Measurements from ENCODE around the gene MPP4.

MPP4 gene

GRCh38 chr2:201733544-201733943, 35.1 kb upstream of the MPP4 start:
- Histone ChIP-seq H2AFZ (ENCODE audit: low read depth, low read length) (no peak overlapping the region), H3K27ac (ENCODE audit: low read length) (no peak overlapping the region), H3K36me3 (replicated peaks; ENCODE audit: low read depth, low read length) (peaks cover 10% of the 10 kb centered on the region), H4K20me1 (ENCODE audit: insufficient read depth, low read length) (no peaks in the 10 kb centered on the region), H3K79me2 (ENCODE audit: low read length) (no peaks in the 10 kb centered on the region), H3K4me1 (ENCODE audit: low read length) (no peaks in the 10 kb centered on the region), H3K4me3 (ENCODE audit: low read length) (no peak overlapping the region), H3K4me2 (ENCODE audit: low read length) (no peak overlapping the region), H3K9me3 (ENCODE audit: insufficient read depth, low read length) (no peaks in the 10 kb centered on the region), H3K27me3 (ENCODE audit: low read depth, low read length) (no peaks in the 10 kb centered on the region), H3K9ac (ENCODE audit: low read length) (no peak overlapping the region)
- TF ChIP-seq CTCF (IDR thresholded peaks at IDR 0.05; ENCODE audit: low read depth, low read length) (no peak), EZH2phosphoT487 (IDR thresholded peaks at IDR 0.05; ENCODE audit: low read depth) (no peak)

GRCh38 chr2:201730651-201731285, 32.3 kb upstream of the MPP4 start:
- Histone ChIP-seq H3K9me3 (ENCODE audit: insufficient read depth, low read length) (no peaks in the 10 kb centered on the region), H3K9ac (ENCODE audit: low read length) (no peak overlapping the region), H2AFZ (ENCODE audit: low read depth, low read length) (no peak overlapping the region), H3K36me3 (replicated peaks; ENCODE audit: low read depth, low read length) (no peaks in the 10 kb centered on the region), H3K4me2 (ENCODE audit: low read length) (no peak overlapping the region), H3K79me2 (ENCODE audit: low read length) (no peaks in the 10 kb centered on the region), H3K4me3 (ENCODE audit: low read length) (no peak overlapping the region), H3K27me3 (ENCODE audit: low read depth, low read length) (no peaks in the 10 kb centered on the region), H3K27ac (ENCODE audit: low read length) (no peak overlapping the region), H4K20me1 (ENCODE audit: insufficient read depth, low read length) (no peaks in the 10 kb centered on the region), H3K4me1 (ENCODE audit: low read length) (no peaks in the 10 kb centered on the region)
- no peak for TF ChIP-seq EZH2phosphoT487 (IDR thresholded peaks at IDR 0.05; ENCODE audit: low read depth)
- no peak for TF ChIP-seq CTCF (IDR thresholded peaks at IDR 0.05; ENCODE audit: low read depth, low read length)

GRCh38 chr2:201715459-201715858, 17.0 kb upstream of the MPP4 start:
- Histone ChIP-seq H3K4me1 (ENCODE audit: low read length) (no peaks in the 10 kb centered on the region), H3K27me3 (ENCODE audit: low read depth, low read length) (no peaks in the 10 kb centered on the region), H3K9me3 (ENCODE audit: insufficient read depth, low read length) (no peaks in the 10 kb centered on the region), H3K4me2 (ENCODE audit: low read length) (no peak overlapping the region), H4K20me1 (ENCODE audit: insufficient read depth, low read length) (no peaks in the 10 kb centered on the region), H3K4me3 (ENCODE audit: low read length) (no peak overlapping the region), H3K9ac (ENCODE audit: low read length) (no peak overlapping the region), H3K79me2 (ENCODE audit: low read length) (no peaks in the 10 kb centered on the region), H3K36me3 (replicated peaks; ENCODE audit: low read depth, low read length) (peaks cover 6% of the 10 kb centered on the region), H2AFZ (ENCODE audit: low read depth, low read length) (no peak overlapping the region), H3K27ac (ENCODE audit: low read length) (no peak overlapping the region)
- TF ChIP-seq EZH2phosphoT487 (IDR thresholded peaks at IDR 0.05; ENCODE audit: low read depth) (no peak), CTCF (IDR thresholded peaks at IDR 0.05; ENCODE audit: low read depth, low read length) (no peak)

- Histone ChIP-seq H3K27me3 (ENCODE audit: low read depth, low read length) (no peaks in the 10 kb centered on the region), H3K4me2 (ENCODE audit: low read length) (no peak overlapping the region), H2AFZ (ENCODE audit: low read depth, low read length) (no peak overlapping the region), H4K20me1 (ENCODE audit: insufficient read depth, low read length) (no peaks in the 10 kb centered on the region), H3K9ac (ENCODE audit: low read length) (no peak overlapping the region), H3K27ac (ENCODE audit: low read length) (no peak overlapping the region), H3K9me3 (ENCODE audit: insufficient read depth, low read length) (no peaks in the 10 kb centered on the region), H3K36me3 (replicated peaks; ENCODE audit: low read depth, low read length) (no peaks in the 10 kb centered on the region), H3K4me3 (ENCODE audit: low read length) (no peak overlapping the region), H3K4me1 (ENCODE audit: low read length) (no peaks in the 10 kb centered on the region), H3K79me2 (ENCODE audit: low read length) (no peaks in the 10 kb centered on the region)
- TF ChIP-seq EZH2phosphoT487 (IDR thresholded peaks at IDR 0.05; ENCODE audit: low read depth) (no peak), CTCF (IDR thresholded peaks at IDR 0.05; ENCODE audit: low read depth, low read length) (no peak)
These were observed 14.3 kb upstream of the MPP4 start for GRCh38 chr2:201712726-201713125.
